Peyer's patch (tissue), 4 donors: ENCODE measurements around the gene RFX1. TPM values are rescaled to one million over a fixed set of nuclear protein-coding genes. Genes with fewer than 3 reads are reported as not detected.
"Not testable (repeated sequence)": the region's sequence is repeated elsewhere in the genome, so short reads cannot be mapped to it uniquely, and the experiment has no call there.

Experiments used
- DNase-seq, 3 donors: peaks; one replicate each; pipeline ENCODE4 v3.0.0-alpha.2; 2017 to 2019
- H3K27ac ChIP-seq, 4 donors: fragments of 200-600 bp; sonication (generic); one replicate each; pipeline ENCODE4 v1.5.1; 2016 to 2019
- H3K27me3 ChIP-seq, 2 donors: fragments of 200-600 bp; sonication (generic); one replicate each; pipeline ENCODE4 v1.5.1; 2019
- H3K36me3 ChIP-seq, 3 donors: fragments of 200-600 bp; sonication (generic); one replicate each; pipeline ENCODE4 v1.5.1; 2016 to 2019
- H3K4me1 ChIP-seq, 4 donors: fragments of 200-600 bp; sonication (generic); one replicate each; pipeline ENCODE4 v1.5.1; 2016 to 2019
- H3K4me3 ChIP-seq, 4 donors: fragments of 200-600 bp; sonication (generic); 1 replicate in 3 of 4; 2 replicates in 1 of 4; pipeline ENCODE4 v1.5.1; 2016 to 2019; ENCODE audit warnings: mild to moderate bottlenecking in 1 of 4
- H3K9me3 ChIP-seq, 4 donors: fragments of 200-600 bp; sonication (generic); one replicate each; pipeline ENCODE4 v1.5.1; 2016 to 2019; ENCODE audit warnings: mild to moderate bottlenecking in 1 of 4
- CTCF ChIP-seq, 6 experiments: fragments of 450-650 bp in 4 of 6; fragments of 200-600 bp in 2 of 6; sonication (generic) in 1 of 6; IDR thresholded peaks; one replicate each; pipeline ENCODE4 v1.5.1; 2017 to 2019; ENCODE audit warnings: antibody characterized with exemption in 6 of 6, mild to moderate bottlenecking in 3 of 6, moderate library complexity in 1 of 6
- POLR2A ChIP-seq, 2 donors: fragments of 450-650 bp; IDR thresholded peaks; one replicate each; pipeline ENCODE4 v1.5.1; 2017; ENCODE audit warnings: antibody characterized with exemption in 2 of 2, mild to moderate bottlenecking in 2 of 2, moderate library complexity in 2 of 2
- total RNA-seq, 4 donors: library from RNA; depleted of rRNA; stranded (reverse); fragments of >200 nt; gene quantifications; one replicate each; pipeline ENCODE4 v1.1.0, GENCODE V29; 2016

The RFX1 gene
- total RNA-seq, 4 donors from 2014 or later, result 5.8 to 19.0 (median 9.6) TPM

- peak; percentile 39 to 64 (median 56) for TF ChIP-seq CTCF (IDR thresholded peaks at IDR 0.05)
- H3K36me3 ChIP-seq, H3K4me1 ChIP-seq, H3K9me3 ChIP-seq, H3K27me3 ChIP-seq, H3K4me3 ChIP-seq: not testable (repeated sequence)
- DNase-seq, result peak in 2 of 3 donors; percentile 53 to 80
- H3K27ac ChIP-seq, result peak overlapping the region in 3 of 4 donors; percentile 26 to 32 (median 32)
Observed at GRCh38 chr19:14042659-14043608, 36.8 kb upstream of the RFX1 start.

GRCh38 chr19:14039181-14039580, 33.1 kb upstream of the RFX1 start:
- Histone ChIP-seq H3K4me1 (peaks cover 0 to 6% (median 0%) of the 10 kb centered on the region in 4 donors), H3K4me3 (no peak overlapping the region), H3K9me3 (no peaks in the 10 kb centered on the region), H3K27me3 (no peaks in the 10 kb centered on the region), H3K27ac (no peak overlapping the region), H3K36me3 (peaks cover 0 to 5% (median 0%) of the 10 kb centered on the region in 3 donors)
- TF ChIP-seq CTCF (IDR thresholded peaks at IDR 0.05), result no peak
- no peak for TF ChIP-seq POLR2A (IDR thresholded peaks at IDR 0.05)
- no peak for DNase-seq

- Histone ChIP-seq H3K27me3 (no peaks in the 10 kb centered on the region), H3K4me3 (no peak overlapping the region), H3K9me3 (no peaks in the 10 kb centered on the region), H3K4me1 (peaks cover 0 to 4% (median 2%) of the 10 kb centered on the region in 4 donors), H3K27ac (no peak overlapping the region), H3K36me3 (peaks cover 0 to 5% (median 0%) of the 10 kb centered on the region in 3 donors)
- TF ChIP-seq CTCF (IDR thresholded peaks at IDR 0.05), result no peak
- no peak for TF ChIP-seq POLR2A (IDR thresholded peaks at IDR 0.05)
- no peak for DNase-seq
Observed at GRCh38 chr19:14035706-14036105, 29.6 kb upstream of the RFX1 start.

GRCh38 chr19:14035159-14035558, 29.0 kb upstream of the RFX1 start:
- not testable (repeated sequence) for H3K27me3 ChIP-seq, H3K36me3 ChIP-seq, H3K4me1 ChIP-seq, H3K27ac ChIP-seq, H3K4me3 ChIP-seq, H3K9me3 ChIP-seq, DNase-seq

DNA sequence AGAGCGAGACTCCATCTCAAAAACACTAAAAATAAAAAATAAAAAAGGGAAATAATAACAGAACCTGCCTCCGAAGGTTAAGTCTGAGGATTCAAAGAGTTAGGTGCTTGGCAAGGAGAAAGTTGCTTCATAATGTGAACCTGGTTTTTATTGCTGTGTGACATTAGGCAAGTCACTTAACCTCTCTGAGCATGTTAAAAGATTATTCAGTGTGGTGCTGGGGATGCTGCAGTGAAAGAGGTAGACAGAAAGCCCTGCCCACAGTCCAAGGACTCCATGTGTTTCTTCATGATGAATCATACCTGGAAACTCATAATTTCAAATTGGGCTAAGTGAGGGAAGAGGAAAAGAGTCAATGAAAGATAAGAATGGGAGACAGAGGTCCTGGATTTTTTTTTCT, 27.8 kb upstream of the RFX1 start:
- TF ChIP-seq POLR2A (IDR thresholded peaks at IDR 0.05) (no peak), CTCF (IDR thresholded peaks at IDR 0.05) (no peak)
- H3K4me3 ChIP-seq, result no peak overlapping the region
- H3K27me3 ChIP-seq, result no peaks in the 10 kb centered on the region
- H3K4me1 ChIP-seq, result peaks cover 0 to 4% (median 2%) of the 10 kb centered on the region in 4 donors
- no peaks in the 10 kb centered on the region for H3K9me3 ChIP-seq
- no peaks in the 10 kb centered on the region for H3K36me3 ChIP-seq
- DNase-seq, result no peak
- no peak overlapping the region for H3K27ac ChIP-seq

DNA sequence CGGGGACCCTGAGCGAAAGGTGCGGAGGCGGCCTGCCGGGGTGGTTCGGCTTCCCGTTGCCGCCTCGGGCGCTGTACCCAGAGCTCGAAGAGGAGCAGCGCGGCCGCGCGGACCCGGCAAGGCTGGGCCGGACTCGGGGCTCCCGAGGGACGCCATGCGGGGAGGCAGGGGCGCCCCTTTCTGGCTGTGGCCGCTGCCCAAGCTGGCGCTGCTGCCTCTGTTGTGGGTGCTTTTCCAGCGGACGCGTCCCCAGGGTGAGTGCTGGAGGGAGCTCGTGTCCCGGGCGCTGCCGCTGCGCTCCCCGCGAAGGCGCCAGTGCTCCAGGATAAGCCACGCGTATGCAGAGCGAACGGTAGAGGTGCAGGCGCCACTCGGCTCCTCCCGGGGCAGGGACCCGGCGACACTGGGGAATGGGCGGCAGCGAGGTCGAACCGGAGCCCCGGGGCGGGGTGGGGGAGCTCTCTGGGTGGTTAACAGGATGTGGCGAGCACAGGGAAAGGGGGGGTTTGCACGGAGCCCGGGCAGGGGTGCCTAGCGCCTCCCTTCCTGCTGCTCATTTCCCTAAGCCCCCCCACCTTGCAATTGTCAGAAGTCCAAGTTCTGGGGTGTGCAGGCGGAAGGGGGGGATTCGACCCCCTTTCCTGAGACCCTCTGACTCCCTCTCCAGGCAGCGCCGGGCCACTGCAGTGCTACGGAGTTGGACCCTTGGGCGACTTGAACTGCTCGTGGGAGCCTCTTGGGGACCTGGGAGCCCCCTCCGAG, 25.8 kb upstream of the RFX1 start, which contains the start of gene IL27RA:
TSS of gene IL27RA (plus strand) at position 44 of the 762 bp plus-strand sequence. CDS start at position 155, 111 bp downstream.
- Histone ChIP-seq H3K4me3 (peak within 1 kb of the TSS; percentile 55 to 80 (median 62)), H3K27me3 (no peaks in the 10 kb centered on the region), H3K36me3 (no peaks in the 10 kb centered on the region), H3K27ac (peak within 1 kb of the TSS; percentile 81 to 96 (median 82)), H3K4me1 (peaks cover 0 to 4% (median 2%) of the 10 kb centered on the region in 4 donors), H3K9me3 (no peaks in the 10 kb centered on the region)
- DNase-seq, result peak; percentile 72 to 91 (median 85)
- TF ChIP-seq POLR2A (IDR thresholded peaks at IDR 0.05), result no peak
- peak; percentile 45 to 58 (median 57) for TF ChIP-seq CTCF (IDR thresholded peaks at IDR 0.05)
